Fibroblast of the conjunctiva (primary cell): ENCODE measurements around the gene CCDC83.

Source experiments
- DNase-seq: peaks from one replicate; pipeline ENCODE4 v3.0.0-alpha.2; 2010; ENCODE audit warnings: low read depth

The CCDC83 gene

GRCh38 chr11:85855341-85855656 is at the start of gene CCDC83:
Gene CCDC83 (plus strand): TSS chr11:85855383. CDS start chr11:85865124, 9,741 bp downstream.
- no peak for DNase-seq

- no peak for DNase-seq
Measured at GRCh38 chr11:85805387-85805786, 49.8 kb upstream of the CCDC83 start.

- no peak for DNase-seq
Measured at GRCh38 chr11:85806016-85806415, 49.2 kb upstream of the CCDC83 start.

- no peak for DNase-seq
Measured at GRCh38 chr11:85806876-85807275, 48.3 kb upstream of the CCDC83 start.

GRCh38 chr11:85809191-85809590 is 46.0 kb upstream of the CCDC83 start:
- DNase-seq = no peak

GRCh38 chr11:85809863-85810262 is 45.3 kb upstream of the CCDC83 start:
- DNase-seq = no peak

- DNase-seq = no peak
Measured at GRCh38 chr11:85810521-85810870, 44.7 kb upstream of the CCDC83 start.

GRCh38 chr11:85810871-85811611 is 44.1 kb upstream of the CCDC83 start, which contains the start of gene SYTL2:
Gene SYTL2 (minus strand): TSS chr11:85811141. CDS start chr11:85757725, 53,416 bp downstream.
- DNase-seq = no peak

- no peak for DNase-seq
Measured at GRCh38 chr11:85811624-85812023, 43.6 kb upstream of the CCDC83 start.

- no peak for DNase-seq
Measured at GRCh38 chr11:85813721-85814120, 41.5 kb upstream of the CCDC83 start.

- no peak for DNase-seq
Measured at GRCh38 chr11:85815186-85815931, 39.8 kb upstream of the CCDC83 start.

GRCh38 chr11:85819441-85819840 is 35.7 kb upstream of the CCDC83 start:
- no peak for DNase-seq

- DNase-seq = no peak
Measured at GRCh38 chr11:85821636-85822035, 33.5 kb upstream of the CCDC83 start.

- no peak for DNase-seq
Measured at GRCh38 chr11:85822814-85823213, 32.4 kb upstream of the CCDC83 start.

GRCh38 chr11:85823816-85824215 is 31.4 kb upstream of the CCDC83 start:
- no peak for DNase-seq

- DNase-seq = no peak
Measured at GRCh38 chr11:85825616-85826015, 29.6 kb upstream of the CCDC83 start.

GRCh38 chr11:85826116-85826855 is 28.9 kb upstream of the CCDC83 start:
- no peak for DNase-seq

GRCh38 chr11:85827748-85828639 is 27.2 kb upstream of the CCDC83 start:
- peak; percentile 60 for DNase-seq

GRCh38 chr11:85828640-85828978 is 26.6 kb upstream of the CCDC83 start:
- no peak for DNase-seq

- no peak for DNase-seq
Measured at GRCh38 chr11:85829172-85829571, 26.0 kb upstream of the CCDC83 start.

- DNase-seq = no peak
Measured at GRCh38 chr11:85831050-85831449, 24.1 kb upstream of the CCDC83 start.

GRCh38 chr11:85835263-85835662 is 19.9 kb upstream of the CCDC83 start:
- DNase-seq = no peak
